ENCODE results near the gene MLLT3. TPM values are rescaled to one million over a fixed set of nuclear protein-coding genes. Genes with fewer than 3 reads are reported as not detected.

MLLT3 gene
- total and polyA plus RNA-seq, 2 donors (not counting 3 experiments of a cell fraction or from before 2014, with no cell fraction given) = 6.1 to 10.0 TPM

- intact Hi-C loops (cut with micrococcal nuclease) (no loop called here), dilution Hi-C loops (cut with MboI; ENCODE audit: extremely low pct_ligation_motif_present, low sequenced_read_pairs) (no loop called here)
- CTCF ChIA-PET = no interaction called here
- DNase-seq (ENCODE audit: low read depth, low spot score) (no peak), FAIRE-seq (no peak)
- POLR2A ChIA-PET = no interaction called here
- H3K4me2 ChIP-seq (ENCODE audit: insufficient read depth, low read length) = no peak overlapping the region
- no peaks in the 10 kb centered on the region for H4K20me1 ChIP-seq (replicated peaks; ENCODE audit: control insufficient read depth, extremely low read depth, insufficient read depth, low read length)
- no peaks in the 10 kb centered on the region for H3K79me2 ChIP-seq (ENCODE audit: control insufficient read depth, insufficient read depth, low read length)
- no peak overlapping the region for H2AFZ ChIP-seq (ENCODE audit: low read depth, low read length)
- no peak overlapping the region for H3K27ac ChIP-seq (ENCODE audit: insufficient read depth, low read depth, low read length)
- H3K4me1 ChIP-seq (ENCODE audit: control insufficient read depth, extremely low read depth, insufficient read depth, low read length) = no peaks in the 10 kb centered on the region
- H3K9me1 ChIP-seq (replicated peaks; ENCODE audit: control insufficient read depth, extremely low read depth, insufficient read depth, low read length) = no peaks in the 10 kb centered on the region
- no peaks in the 10 kb centered on the region for H3K27me3 ChIP-seq (ENCODE audit: control insufficient read depth in 2 of 2, insufficient read depth in 2 of 2, low read length in 2 of 2)
- no peak overlapping the region for H3K9ac ChIP-seq (replicated peaks; ENCODE audit: extremely low read depth, insufficient read depth, low read length)
- no TSS peak for BruUV-seq (replicated peaks)
- TF ChIP-seq EZH2 (IDR thresholded peaks at IDR 0.05; ENCODE audit: borderline replicate concordance, low read depth, low read length, severe bottlenecking) = no peak
- no peak for TF ChIP-seq POLR2AphosphoS5 (IDR thresholded peaks at IDR 0.05; ENCODE audit: insufficient read depth, low read depth, low read length)
- TF ChIP-seq FOS (IDR thresholded peaks at IDR 0.05; ENCODE audit: borderline replicate concordance, insufficient read depth, low read length) = no peak
- TF ChIP-seq, protein P1, sequence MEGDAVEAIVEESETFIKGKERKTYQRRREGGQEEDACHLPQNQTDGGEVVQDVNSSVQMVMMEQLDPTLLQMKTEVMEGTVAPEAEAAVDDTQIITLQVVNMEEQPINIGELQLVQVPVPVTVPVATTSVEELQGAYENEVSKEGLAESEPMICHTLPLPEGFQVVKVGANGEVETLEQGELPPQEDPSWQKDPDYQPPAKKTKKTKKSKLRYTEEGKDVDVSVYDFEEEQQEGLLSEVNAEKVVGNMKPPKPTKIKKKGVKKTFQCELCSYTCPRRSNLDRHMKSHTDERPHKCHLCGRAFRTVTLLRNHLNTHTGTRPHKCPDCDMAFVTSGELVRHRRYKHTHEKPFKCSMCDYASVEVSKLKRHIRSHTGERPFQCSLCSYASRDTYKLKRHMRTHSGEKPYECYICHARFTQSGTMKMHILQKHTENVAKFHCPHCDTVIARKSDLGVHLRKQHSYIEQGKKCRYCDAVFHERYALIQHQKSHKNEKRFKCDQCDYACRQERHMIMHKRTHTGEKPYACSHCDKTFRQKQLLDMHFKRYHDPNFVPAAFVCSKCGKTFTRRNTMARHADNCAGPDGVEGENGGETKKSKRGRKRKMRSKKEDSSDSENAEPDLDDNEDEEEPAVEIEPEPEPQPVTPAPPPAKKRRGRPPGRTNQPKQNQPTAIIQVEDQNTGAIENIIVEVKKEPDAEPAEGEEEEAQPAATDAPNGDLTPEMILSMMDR (IDR thresholded peaks at IDR 0.05; ENCODE audit: extremely low read depth in 1 of 2, insufficient read depth in 1 of 2, low read depth in 1 of 2, low read length in 2 of 2) = no peak
- H3K36me3 ChIP-seq (ENCODE audit: control insufficient read depth in 2 of 2, extremely low read depth in 1 of 2, insufficient read depth in 2 of 2, low read length in 2 of 2) = no peaks in the 10 kb centered on the region
- H3K4me3 ChIP-seq (replicated peaks in 1 of 3; ENCODE audit: insufficient read depth in 1 of 3, low read depth in 1 of 3, low read length in 3 of 3) = no peak overlapping the region
- no peaks in the 10 kb centered on the region for H3K9me3 ChIP-seq (replicated peaks; ENCODE audit: control insufficient read depth, insufficient read depth, low read length)
These were observed 259.1 kb downstream of the MLLT3 start for GRCh38 chr9:20363233-20363632.

Data from endothelial cell of umbilical vein (primary cell).